DND-41 (cell line): ENCODE data around the gene POM121L2.

ENCODE experiments used
- CTCF ChIP-seq: IDR thresholded peaks from 2 replicates; pipeline ENCODE4 v1.5.1; 2012; ENCODE audit warnings: borderline replicate concordance, low read length, moderate library complexity, mild to moderate bottlenecking; ENCODE audit not compliant: poor library complexity, severe bottlenecking; ENCODE audit errors: extremely low read depth
- EZH2 ChIP-seq: IDR thresholded peaks from 3 replicates; pipeline ENCODE4 v1.6.1; 2012; ENCODE audit warnings: borderline replicate concordance, low read depth, mild to moderate bottlenecking, moderate library complexity, low read length, inconsistent platforms; ENCODE audit not compliant: severe bottlenecking

GRCh38 chr6:27321370-27321769 lies 9.3 kb upstream of the POM121L2 start:
- TF ChIP-seq CTCF (no peak), EZH2 (no peak)
